Hepatocyte (in vitro differentiated cells): ENCODE results near the gene NOS3. TPM values are rescaled to one million over a fixed set of nuclear protein-coding genes. Genes with fewer than 3 reads are reported as not detected.

ENCODE experiments used
- DNase-seq: peaks from one replicate; pipeline ENCODE4 v3.0.0-alpha.2; 2016; ENCODE audit warnings: low spot score
- H2AFZ ChIP-seq: fragments of 200-600 bp; sonication (generic); 2 replicates; pipeline ENCODE4 v1.6.0; 2016; ENCODE audit warnings: antibody characterized with exemption, mild to moderate bottlenecking
- H3K27ac ChIP-seq: fragments of 200-600 bp; sonication (generic); 2 replicates; pipeline ENCODE4 v1.5.1; 2016; ENCODE audit warnings: mild to moderate bottlenecking
- H3K27me3 ChIP-seq: fragments of 200-600 bp; sonication (generic); 2 replicates; pipeline ENCODE4 v1.6.1; 2016
- H3K36me3 ChIP-seq: fragments of 200-600 bp; sonication (generic); replicated peaks from 2 replicates; pipeline ENCODE4 v1.5.1; 2016; ENCODE audit warnings: low read depth; ENCODE audit not compliant: insufficient read depth
- H3K4me1 ChIP-seq: fragments of 200-600 bp; sonication (generic); 2 replicates; pipeline ENCODE4 v1.5.1; 2016; ENCODE audit warnings: mild to moderate bottlenecking, moderate library complexity; ENCODE audit not compliant: insufficient read depth
- H3K4me2 ChIP-seq: fragments of 200-600 bp; sonication (generic); 2 replicates; pipeline ENCODE4 v1.6.0; 2016
- H3K4me3 ChIP-seq: fragments of 200-600 bp; sonication (generic); 2 replicates; pipeline ENCODE4 v1.5.1; 2016; ENCODE audit warnings: mild to moderate bottlenecking
- H3K79me2 ChIP-seq: fragments of 200-600 bp; sonication (generic); 2 replicates; pipeline ENCODE4 v1.6.0; 2017; ENCODE audit warnings: mild to moderate bottlenecking
- H3K9me2 ChIP-seq: fragments of 200-600 bp; sonication (generic); replicated peaks from 2 replicates; pipeline ENCODE4 v1.6.0; 2017; ENCODE audit warnings: mild to moderate bottlenecking; ENCODE audit not compliant: insufficient read depth
- H3K9me3 ChIP-seq: fragments of 200-600 bp; sonication (generic); 2 replicates; pipeline ENCODE4 v1.5.1; 2016; ENCODE audit warnings: low read depth, mild to moderate bottlenecking
- H4K20me1 ChIP-seq: fragments of 200-600 bp; sonication (generic); 2 replicates; pipeline ENCODE4 v1.6.0; 2016; ENCODE audit warnings: mild to moderate bottlenecking; ENCODE audit not compliant: insufficient read depth, poor library complexity, severe bottlenecking
- CTCF ChIP-seq: fragments of 200-600 bp; sonication (generic); IDR thresholded peaks from 2 replicates; pipeline ENCODE4 v1.5.1; 2016; ENCODE audit warnings: antibody characterized with exemption, mild to moderate bottlenecking; ENCODE audit not compliant: poor library complexity
- EZH2 ChIP-seq: fragments of 200-600 bp; sonication (generic); IDR thresholded peaks from 2 replicates; pipeline ENCODE4 v1.6.1; 2016; ENCODE audit warnings: antibody characterized with exemption, mild to moderate bottlenecking, borderline replicate concordance
- EZH2phosphoT487 ChIP-seq: fragments of 200-600 bp; sonication (generic); IDR thresholded peaks from one replicate; pipeline ENCODE4 v1.6.1; 2018; ENCODE audit warnings: antibody characterized with exemption, mild to moderate bottlenecking, low read depth, moderate library complexity; ENCODE audit not compliant: unreplicated experiment, severe bottlenecking
- WGBS: methylation state at CpG from one replicate; pipeline ENCODE4 v1.1.6; 2016; ENCODE audit warnings: low lambda C conversion rate; ENCODE audit errors: missing lambda C conversion rate; 5-methylcytosine and 5-hydroxymethylcytosine counted together
- polyA plus RNA-seq: library from polyadenylated mRNA; unstranded; fragments of >200 nt; fragmentation: Nextera tagmentation; extraction: Ambion mirVana; gene quantifications from 2 replicates; pipeline ENCODE4 v1.2.1, GENCODE V29; 2016
- total RNA-seq: library from RNA; depleted of rRNA; stranded (reverse); fragments of >200 nt; gene quantifications from 2 replicates; pipeline ENCODE4 v1.2.3, GENCODE V29; 2014

The NOS3 gene
- total and polyA plus RNA-seq, 2 experiments from 2014 or later = 9.8 to 17.4 TPM

GRCh38 chr7:150999497-151000230 lies 8.8 kb downstream of the NOS3 start:
- Histone ChIP-seq H3K9me3 (no peaks in the 10 kb centered on the region), H4K20me1 (no peaks in the 10 kb centered on the region), H3K27ac (no peak overlapping the region), H3K79me2 (no peaks in the 10 kb centered on the region), H3K4me3 (no peak overlapping the region), H3K9me2 (no peaks in the 10 kb centered on the region), H2AFZ (no peak overlapping the region), H3K4me1 (peaks cover 5% of the 10 kb centered on the region), H3K27me3 (no peaks in the 10 kb centered on the region), H3K36me3 (no peaks in the 10 kb centered on the region), H3K4me2 (no peak overlapping the region)
- no peak for TF ChIP-seq CTCF
- no peak for TF ChIP-seq EZH2phosphoT487
- TF ChIP-seq EZH2 = no peak
- no CpG with 5 or more reads among the region's 5 CpGs for WGBS
- DNase-seq = no peak

GRCh38 chr7:151000897-151001495 lies 10.2 kb downstream of the NOS3 start:
- 96% methylated on average over 13 of the region's 13 CpGs for WGBS
- no peak for DNase-seq
- Histone ChIP-seq H3K27ac (no peak overlapping the region), H3K36me3 (no peaks in the 10 kb centered on the region), H3K9me3 (no peaks in the 10 kb centered on the region), H3K27me3 (no peaks in the 10 kb centered on the region), H3K4me2 (no peak overlapping the region), H4K20me1 (no peaks in the 10 kb centered on the region), H3K4me1 (peaks cover 5% of the 10 kb centered on the region), H3K79me2 (no peaks in the 10 kb centered on the region), H3K9me2 (no peaks in the 10 kb centered on the region), H3K4me3 (no peak overlapping the region), H2AFZ (no peak overlapping the region)
- TF ChIP-seq EZH2 = no peak
- TF ChIP-seq CTCF = no peak
- no peak for TF ChIP-seq EZH2phosphoT487

GRCh38 chr7:151001546-151001945 lies 10.7 kb downstream of the NOS3 start:
- no peaks in the 10 kb centered on the region for H3K36me3 ChIP-seq
- H3K79me2 ChIP-seq = no peaks in the 10 kb centered on the region
- no peak overlapping the region for H2AFZ ChIP-seq
- no peak overlapping the region for H3K4me2 ChIP-seq
- DNase-seq = no peak
- no peaks in the 10 kb centered on the region for H4K20me1 ChIP-seq
- no peak for TF ChIP-seq CTCF
- no peak for TF ChIP-seq EZH2
- no peak for TF ChIP-seq EZH2phosphoT487
- no peaks in the 10 kb centered on the region for H3K9me3 ChIP-seq
- H3K9me2 ChIP-seq = no peaks in the 10 kb centered on the region
- H3K4me3 ChIP-seq = no peak overlapping the region
- peaks cover 4% of the 10 kb centered on the region for H3K4me1 ChIP-seq
- 98% methylated on average over 16 of the region's 16 CpGs for WGBS
- no peaks in the 10 kb centered on the region for H3K27me3 ChIP-seq
- H3K27ac ChIP-seq = no peak overlapping the region
